ENCODE results near the gene IGFBP6.

GRCh38 chr12:53059434-53060063 lies 37.9 kb upstream of the IGFBP6 start:
- TF ChIP-seq CTCF (IDR thresholded peaks at IDR 0.05) (no peak), ZFX (IDR thresholded peaks at IDR 0.05; ENCODE audit: borderline replicate concordance) (no peak)

All from 22Rv1 (cell line).